ENCODE measurements around the gene ASPG.

The ASPG gene

DNA sequence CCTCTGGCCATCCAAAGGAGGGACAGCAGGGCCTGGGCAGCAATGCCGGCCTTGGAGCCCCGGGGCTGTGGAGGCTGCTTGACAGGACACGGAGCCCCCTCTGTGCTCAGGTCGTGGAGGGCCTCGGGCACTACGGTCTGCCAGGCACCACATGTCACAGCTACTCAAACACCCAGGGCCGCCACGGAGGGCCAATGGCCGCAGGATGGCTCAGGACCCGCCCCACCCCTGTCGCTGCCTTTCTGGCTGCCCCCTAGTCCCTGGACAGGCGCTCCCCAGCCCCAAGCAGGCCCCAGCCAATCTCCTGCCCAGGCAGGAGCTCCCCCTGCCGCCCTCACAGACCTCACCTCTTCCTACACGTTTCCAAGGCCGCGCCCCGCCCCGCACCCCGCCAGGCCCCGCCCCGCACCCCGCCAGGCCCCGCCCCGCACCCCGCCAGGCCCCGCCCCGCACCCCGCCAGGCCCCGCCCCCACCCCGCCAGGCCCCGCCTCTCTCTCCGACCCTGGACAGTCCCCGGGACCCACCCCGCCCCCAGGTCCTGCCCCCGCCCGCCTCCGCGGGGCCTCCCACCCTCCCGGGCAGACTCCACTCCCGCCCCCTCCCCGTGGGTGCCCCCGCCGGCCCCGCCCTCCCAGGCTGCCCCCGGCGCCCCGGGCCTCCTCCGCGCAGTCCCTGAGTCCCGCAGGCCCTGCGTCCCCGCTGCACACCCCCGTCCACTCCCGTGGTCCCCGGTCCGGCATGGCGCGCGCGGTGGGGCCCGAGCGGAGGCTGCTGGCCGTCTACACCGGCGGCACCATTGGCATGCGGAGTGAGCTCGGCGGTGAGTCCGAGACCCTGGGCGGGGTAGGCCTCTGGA lies at the start of gene ASPG:
TSS of gene ASPG (plus strand) at position 669 of the 857 bp plus-strand sequence. CDS start at position 740, 71 bp downstream.
- H3K4me1 ChIP-seq: peaks cover 4 to 53% (median 35%) of the 10 kb centered on the region in 10 experiments; a peak in 18 of 20 replicates
- no peaks in the 10 kb centered on the region for H3K27me3 ChIP-seq
- H3K4me3 ChIP-seq: no peak within 1 kb of the TSS
- H3K36me3 ChIP-seq: no peaks in the 10 kb centered on the region
- H3K27ac ChIP-seq: no peak within 1 kb of the TSS
- peak within 1 kb of the TSS in 8 of 11 experiments; percentile 23 to 81 (median 40); a peak in 13 of 22 replicates for H3K4me2 ChIP-seq
- peak within 1 kb of the TSS in 1 of 11 experiments; percentile 1; a peak in 1 of 22 replicates for H3K9ac ChIP-seq
- no peaks in the 10 kb centered on the region for H3K9me3 ChIP-seq (replicated peaks in 1 of 11)
- peaks cover 0 to 6% (median 0%) of the 10 kb centered on the region in 11 experiments; a peak in 3 of 22 replicates for H4K20me1 ChIP-seq
- no peak for TF ChIP-seq Cebpa-rat (IDR thresholded peaks at IDR 0.05)

DNA sequence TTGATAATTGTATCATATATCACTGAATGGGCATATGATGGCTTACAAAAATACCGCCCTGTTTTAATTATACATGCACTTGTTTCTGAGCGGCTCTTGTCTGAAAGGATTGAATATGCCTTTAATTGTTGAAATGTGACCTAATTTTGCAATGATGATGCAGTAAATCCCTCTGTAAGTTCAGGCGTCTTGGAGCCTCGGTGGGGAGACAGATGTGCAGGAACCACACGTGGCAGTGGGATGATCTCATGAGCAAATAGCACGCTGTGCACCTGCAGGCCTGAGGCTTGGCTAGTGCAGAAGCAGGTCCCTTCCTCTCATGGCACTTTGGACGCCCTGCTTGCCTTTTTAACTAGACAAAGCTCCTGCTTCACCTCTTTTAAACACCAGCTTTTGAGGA lies 49.3 kb upstream of the ASPG start:
- TF ChIP-seq Cebpa-rat (IDR thresholded peaks at IDR 0.05): no peak
- Histone ChIP-seq H3K4me1 (no peaks in the 10 kb centered on the region), H3K36me3 (peaks cover 0 to 7% (median 0%) of the 10 kb centered on the region in 11 experiments; a peak in 2 of 22 replicates), H4K20me1 (peaks cover 0 to 4% (median 0%) of the 10 kb centered on the region in 11 experiments; a peak in 2 of 22 replicates), H3K4me2 (no peak overlapping the region), H3K27me3 (no peaks in the 10 kb centered on the region), H3K9ac (no peak overlapping the region), H3K4me3 (no peak overlapping the region), H3K27ac (no peak overlapping the region), H3K9me3 (replicated peaks in 1 of 11) (no peaks in the 10 kb centered on the region; a peak in 2 of 22 replicates)

DNA sequence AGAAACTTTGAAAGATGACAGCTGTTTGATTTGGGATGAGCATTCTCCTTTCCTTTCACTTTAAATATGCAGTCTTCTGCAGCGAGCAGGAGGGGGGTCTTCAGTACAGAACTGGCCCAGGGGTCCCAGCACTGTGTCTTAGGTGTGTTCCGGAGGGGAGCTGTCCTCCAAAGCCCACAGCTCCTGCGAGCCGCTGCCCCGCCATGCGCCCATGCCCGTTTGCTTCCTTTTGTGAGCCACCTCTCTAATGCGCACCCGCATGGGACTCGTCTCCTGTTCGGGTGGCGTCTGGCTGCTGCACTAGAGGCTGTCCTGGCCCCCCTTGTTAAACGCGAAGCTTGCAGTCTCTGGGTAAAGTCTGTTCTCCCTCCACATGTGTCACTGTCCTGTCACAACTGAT lies 48.4 kb upstream of the ASPG start:
- Histone ChIP-seq H3K36me3 (peaks cover 0 to 8% (median 0%) of the 10 kb centered on the region in 11 experiments; a peak in 2 of 22 replicates), H3K4me1 (no peaks in the 10 kb centered on the region), H3K9me3 (replicated peaks in 1 of 11) (no peaks in the 10 kb centered on the region; a peak in 2 of 22 replicates), H3K4me3 (no peak overlapping the region), H4K20me1 (peaks cover 0 to 4% (median 0%) of the 10 kb centered on the region in 11 experiments; a peak in 2 of 22 replicates), H3K27me3 (no peaks in the 10 kb centered on the region), H3K27ac (no peak overlapping the region), H3K9ac (no peak overlapping the region), H3K4me2 (no peak overlapping the region)
- no peak for TF ChIP-seq Cebpa-rat (IDR thresholded peaks at IDR 0.05)

DNA sequence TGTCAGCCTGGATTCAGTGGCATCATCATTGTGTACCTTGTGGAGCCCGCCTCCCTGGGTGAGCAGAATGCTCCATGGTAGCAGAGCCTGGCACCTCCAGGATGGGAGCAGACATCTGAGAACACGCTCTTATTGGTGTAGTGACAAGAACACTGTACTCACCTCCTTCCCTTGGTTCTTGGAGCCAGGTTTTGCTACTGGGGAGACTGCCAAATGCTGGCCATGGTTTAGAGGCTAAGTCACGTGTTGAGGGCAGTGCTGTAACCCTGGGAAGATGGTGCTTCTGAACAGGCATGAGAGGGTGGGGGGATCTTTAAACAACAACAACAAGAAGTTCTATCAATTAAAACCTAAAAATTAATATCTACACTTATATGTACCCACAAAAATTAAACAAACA lies 47.6 kb upstream of the ASPG start:
- H3K4me2 ChIP-seq: no peak overlapping the region
- no peaks in the 10 kb centered on the region for H3K4me1 ChIP-seq
- no peak overlapping the region for H3K27ac ChIP-seq
- H4K20me1 ChIP-seq: peaks cover 0 to 4% (median 0%) of the 10 kb centered on the region in 11 experiments; a peak in 2 of 22 replicates
- H3K9ac ChIP-seq: no peak overlapping the region
- TF ChIP-seq Cebpa-rat (IDR thresholded peaks at IDR 0.05): no peak
- no peaks in the 10 kb centered on the region; a peak in 2 of 22 replicates for H3K9me3 ChIP-seq (replicated peaks in 1 of 11)
- H3K4me3 ChIP-seq: no peak overlapping the region
- peaks cover 0 to 13% (median 0%) of the 10 kb centered on the region in 11 experiments; a peak in 2 of 22 replicates for H3K36me3 ChIP-seq
- no peaks in the 10 kb centered on the region for H3K27me3 ChIP-seq

DNA sequence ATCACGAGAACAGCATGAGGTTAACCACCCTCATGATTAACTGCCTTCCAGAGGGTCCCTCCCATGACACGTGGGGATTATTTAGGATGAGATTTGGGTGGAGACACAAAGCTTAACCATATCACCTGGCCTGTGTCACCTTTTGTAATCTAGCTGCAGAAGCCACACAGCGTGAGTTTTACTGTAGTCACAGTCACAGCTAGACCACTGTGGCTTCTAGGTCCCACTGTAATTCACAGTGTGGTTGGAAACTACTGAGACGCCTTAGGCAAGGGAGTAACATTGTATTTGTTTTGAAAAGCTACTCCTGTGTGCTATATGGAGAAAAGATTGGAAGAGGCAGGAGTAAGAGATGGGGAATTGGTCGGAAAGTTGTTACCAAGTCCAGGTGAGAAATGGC lies 46.3 kb upstream of the ASPG start:
- TF ChIP-seq Cebpa-rat (IDR thresholded peaks at IDR 0.05): no peak
- Histone ChIP-seq H3K27ac (no peak overlapping the region), H3K9ac (no peak overlapping the region), H3K27me3 (no peaks in the 10 kb centered on the region), H3K4me2 (no peak overlapping the region), H3K4me3 (no peak overlapping the region), H3K4me1 (no peaks in the 10 kb centered on the region), H3K36me3 (peaks cover 0 to 13% (median 0%) of the 10 kb centered on the region in 11 experiments; a peak in 3 of 22 replicates), H4K20me1 (no peaks in the 10 kb centered on the region; a peak in 2 of 22 replicates), H3K9me3 (replicated peaks in 1 of 11) (no peaks in the 10 kb centered on the region; a peak in 2 of 22 replicates)

DNA sequence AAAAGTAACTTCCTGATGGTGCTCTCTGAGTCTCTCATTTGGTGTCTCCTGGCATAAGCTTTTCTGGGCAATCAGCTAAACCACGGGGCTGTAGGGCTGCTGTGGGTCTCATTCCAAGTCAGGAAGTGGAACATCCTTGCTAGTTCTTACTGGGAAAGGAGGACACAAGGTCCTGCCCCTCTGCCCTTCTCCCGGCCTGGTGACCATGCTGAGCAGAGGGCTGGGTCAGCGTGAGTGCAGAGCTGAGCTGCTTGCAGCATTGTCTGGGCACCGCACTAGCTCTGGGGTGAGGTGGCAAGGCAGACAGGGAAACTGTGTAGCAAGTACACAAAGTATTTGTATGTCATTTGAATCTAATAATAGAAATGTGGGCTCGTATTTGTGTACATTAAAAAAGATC lies 45.0 kb upstream of the ASPG start:
- Histone ChIP-seq H3K4me1 (no peaks in the 10 kb centered on the region), H3K4me3 (no peak overlapping the region), H3K9ac (no peak overlapping the region), H3K36me3 (peaks cover 0 to 14% (median 0%) of the 10 kb centered on the region in 11 experiments; a peak in 3 of 22 replicates), H3K9me3 (replicated peaks in 1 of 11) (no peaks in the 10 kb centered on the region; a peak in 2 of 22 replicates), H3K4me2 (no peak overlapping the region), H3K27ac (no peak overlapping the region), H3K27me3 (no peaks in the 10 kb centered on the region), H4K20me1 (no peaks in the 10 kb centered on the region; a peak in 2 of 22 replicates)
- TF ChIP-seq Cebpa-rat (IDR thresholded peaks at IDR 0.05): no peak

DNA sequence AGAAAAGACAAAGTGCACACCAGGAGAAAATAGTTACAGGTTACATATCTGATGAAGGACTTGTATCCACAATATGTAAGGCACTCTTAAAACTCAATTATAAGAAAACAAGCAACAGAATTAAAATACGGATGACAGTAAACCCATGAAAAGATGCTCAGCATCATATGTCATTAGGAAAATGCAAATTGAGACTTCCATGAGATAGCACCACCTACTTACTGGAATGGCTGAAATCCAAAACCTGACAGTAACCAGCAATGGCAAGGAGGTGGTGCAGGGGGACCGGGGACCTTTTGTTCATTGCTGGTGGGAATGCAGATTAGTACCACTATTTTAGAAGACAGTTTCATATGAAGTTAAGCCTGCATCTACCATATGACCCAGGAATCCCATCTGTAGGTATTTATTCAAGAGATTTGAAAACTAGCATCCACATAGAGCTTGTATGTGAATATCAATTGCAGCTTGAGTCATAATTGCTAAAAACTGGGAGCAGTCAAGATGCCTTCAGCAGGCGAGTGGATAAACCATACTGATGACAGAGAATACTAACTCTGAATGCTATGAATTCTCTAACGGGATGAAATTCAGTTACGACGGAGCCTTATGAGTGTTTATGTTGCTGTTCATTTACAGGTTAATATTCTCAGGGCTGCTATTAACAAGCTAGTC lies 43.9 kb upstream of the ASPG start:
- Histone ChIP-seq H3K4me2 (no peak overlapping the region), H3K9ac (no peak overlapping the region), H3K36me3 (peaks cover 0 to 14% (median 0%) of the 10 kb centered on the region in 11 experiments; a peak in 3 of 22 replicates), H3K4me1 (no peaks in the 10 kb centered on the region), H3K9me3 (replicated peaks in 1 of 11) (no peaks in the 10 kb centered on the region; a peak in 2 of 22 replicates), H3K27me3 (no peaks in the 10 kb centered on the region), H3K4me3 (no peak overlapping the region), H4K20me1 (no peaks in the 10 kb centered on the region; a peak in 2 of 22 replicates), H3K27ac (no peak overlapping the region)
- no peak for TF ChIP-seq Cebpa-rat (IDR thresholded peaks at IDR 0.05)

DNA sequence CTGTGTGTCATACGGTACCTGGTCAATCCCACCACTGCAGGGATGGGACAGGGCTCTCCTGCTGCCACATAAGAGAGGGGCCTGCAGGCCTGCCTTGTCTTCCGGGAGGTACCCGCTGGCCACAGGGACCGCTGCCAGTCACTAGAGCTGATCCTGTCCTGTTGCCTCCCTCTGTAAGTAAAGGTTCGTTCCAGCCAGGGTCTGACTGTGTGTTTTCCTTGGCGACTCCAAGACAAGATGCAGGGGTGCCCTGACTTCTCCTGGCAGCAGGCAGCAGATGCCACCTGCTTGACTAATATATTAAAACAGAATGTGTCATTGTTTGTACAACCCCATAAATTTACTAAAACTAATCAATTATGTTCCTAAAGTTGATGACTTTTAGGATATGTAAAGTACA lies 41.5 kb upstream of the ASPG start:
- Histone ChIP-seq H3K4me3 (no peak overlapping the region), H3K4me1 (peaks cover 0 to 9% (median 6%) of the 10 kb centered on the region in 10 experiments; a peak in 7 of 20 replicates), H3K4me2 (no peak overlapping the region), H3K27ac (no peak overlapping the region), H3K36me3 (peaks cover 0 to 14% (median 0%) of the 10 kb centered on the region in 11 experiments; a peak in 3 of 22 replicates), H3K9ac (no peak overlapping the region), H3K27me3 (no peaks in the 10 kb centered on the region), H3K9me3 (replicated peaks in 1 of 11) (no peaks in the 10 kb centered on the region; a peak in 1 of 22 replicates), H4K20me1 (no peaks in the 10 kb centered on the region; a peak in 1 of 22 replicates)
- no peak for TF ChIP-seq Cebpa-rat (IDR thresholded peaks at IDR 0.05)

DNA sequence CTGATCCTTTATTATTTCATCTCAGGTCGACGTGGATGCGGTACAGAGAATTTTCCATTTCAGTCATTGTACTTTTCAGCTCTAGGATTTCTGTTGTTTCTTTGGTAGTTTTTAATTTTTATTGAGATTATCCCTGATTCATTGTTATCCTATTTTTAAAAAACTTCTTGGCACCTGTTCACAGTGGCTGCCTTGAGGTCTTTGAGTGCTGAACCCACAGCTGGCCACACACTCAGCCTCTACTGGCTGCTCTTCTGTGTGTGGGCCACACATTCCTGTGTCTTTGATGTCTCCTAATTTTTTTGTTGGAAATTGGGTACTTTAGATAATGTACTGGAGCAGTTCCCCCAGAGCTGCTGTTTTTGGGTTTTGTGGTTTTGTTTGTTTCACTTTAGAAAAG lies 37.7 kb upstream of the ASPG start:
- no peak overlapping the region for H3K4me3 ChIP-seq
- no peak overlapping the region for H3K4me2 ChIP-seq
- H4K20me1 ChIP-seq: no peaks in the 10 kb centered on the region; a peak in 1 of 22 replicates
- peaks cover 0 to 28% (median 0%) of the 10 kb centered on the region in 11 experiments; a peak in 3 of 22 replicates for H3K36me3 ChIP-seq
- TF ChIP-seq Cebpa-rat (IDR thresholded peaks at IDR 0.05): no peak
- peaks cover 0 to 23% (median 14%) of the 10 kb centered on the region in 10 experiments; a peak in 10 of 20 replicates for H3K4me1 ChIP-seq
- no peaks in the 10 kb centered on the region for H3K27me3 ChIP-seq
- H3K9me3 ChIP-seq (replicated peaks in 1 of 11): peaks cover 0 to 10% (median 0%) of the 10 kb centered on the region in 11 experiments; a peak in 1 of 22 replicates
- H3K27ac ChIP-seq: no peak overlapping the region
- no peak overlapping the region for H3K9ac ChIP-seq

All from BLaER1 treated with 17β-estradiol and CSF1 and Interleukin-3, amounts not matched to agents 10 nM and 100 nM (cell line).